Hippocampal formation (tissue), 2 donors: ENCODE measurements around the gene SLC49A3.
A peak's percentile ranks its signal among the peaks of the same experiment; 100 is the strongest.
"Not testable (repeated sequence)": the region's sequence is repeated elsewhere in the genome, so short reads cannot be mapped to it uniquely, and the experiment has no call there.

Experiments
- DNase-seq, 2 donors: peaks; one replicate each; lab custom pipeline; 2025; lab: John Stamatoyannopoulos, UW

The SLC49A3 gene

GRCh38 chr4:722169-722725 lies 33.3 kb upstream of the SLC49A3 start:
- no peak for DNase-seq

- no peak for DNase-seq
Measured at GRCh38 chr4:721261-722168, 32.6 kb upstream of the SLC49A3 start.

DNA sequence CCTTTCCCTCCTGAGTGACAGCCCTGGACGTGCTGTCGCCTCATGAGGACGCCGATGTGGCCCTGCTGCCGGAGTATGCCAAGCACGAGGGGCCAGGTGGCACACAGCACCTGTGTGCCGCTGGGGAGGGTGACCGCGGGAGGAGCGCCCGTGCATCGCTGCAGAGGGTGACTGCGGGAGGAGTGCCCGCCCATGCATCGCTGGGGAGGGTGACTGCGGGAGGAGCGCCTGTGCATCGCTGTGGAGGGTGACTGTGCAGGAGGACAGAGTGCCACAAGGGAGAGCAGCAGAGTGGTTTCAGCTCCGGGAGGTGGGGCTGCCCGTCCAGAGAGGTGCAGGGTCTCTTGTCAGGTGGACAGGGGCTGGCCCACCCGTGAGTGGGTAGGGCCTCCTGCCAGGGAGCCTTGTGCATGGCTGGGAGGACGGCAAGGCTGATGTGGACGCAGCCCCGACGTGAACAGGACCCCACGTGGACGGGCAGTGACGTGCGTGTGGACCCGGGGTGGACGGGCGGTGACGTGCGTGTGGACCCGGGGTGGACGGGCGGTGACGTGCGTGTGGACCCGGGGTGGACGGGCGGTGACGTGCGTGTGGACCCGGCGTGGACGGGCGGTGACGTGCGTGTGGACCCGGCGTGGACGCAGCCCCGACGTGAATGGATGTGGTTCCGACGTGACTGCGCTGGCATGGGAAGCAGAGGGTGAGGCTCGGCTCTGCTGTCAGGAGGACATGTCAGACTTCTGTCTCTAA lies 31.3 kb upstream of the SLC49A3 start:
- no peak for DNase-seq

GRCh38 chr4:718460-718859 lies 29.5 kb upstream of the SLC49A3 start:
- no peak for DNase-seq

DNA sequence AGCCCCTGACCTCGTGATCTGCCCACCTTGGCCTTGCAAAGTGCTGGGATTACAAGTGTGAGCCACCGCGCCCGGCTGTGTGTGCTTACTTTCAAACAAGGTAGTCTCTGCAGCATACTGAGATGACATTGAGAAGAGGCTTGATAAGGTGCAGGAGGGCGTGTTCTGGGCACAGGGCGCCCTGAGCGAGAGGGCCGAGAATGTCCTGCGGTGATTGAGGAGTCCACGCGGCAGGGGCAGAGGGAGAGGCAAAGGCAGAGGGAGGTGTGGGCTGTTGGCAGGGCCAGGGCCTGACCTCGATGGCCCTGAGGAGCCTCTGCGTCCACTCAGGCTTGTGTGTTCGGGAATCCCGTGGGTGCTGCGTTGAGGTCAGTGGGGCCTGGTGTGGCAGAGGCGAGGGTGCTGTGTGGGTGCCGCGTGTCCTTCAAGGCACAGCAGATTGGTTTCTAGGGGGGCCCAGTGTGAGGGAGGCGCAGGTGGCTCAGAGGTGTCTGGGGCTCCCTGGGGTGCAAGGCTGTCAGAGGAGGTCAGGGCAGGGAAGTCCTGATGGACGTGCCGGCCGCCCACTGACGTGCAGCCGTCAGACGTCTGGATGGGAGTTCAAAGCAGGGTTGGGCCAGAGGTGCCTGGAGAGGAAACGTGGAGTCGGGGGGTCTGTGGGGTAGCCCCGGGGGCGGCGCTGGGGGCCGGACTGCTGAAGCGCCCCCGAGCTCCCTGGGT lies 28.8 kb upstream of the SLC49A3 start:
- DNase-seq = no peak

- DNase-seq = no peak
Measured at GRCh38 chr4:714087-714486, 25.1 kb upstream of the SLC49A3 start.

DNA sequence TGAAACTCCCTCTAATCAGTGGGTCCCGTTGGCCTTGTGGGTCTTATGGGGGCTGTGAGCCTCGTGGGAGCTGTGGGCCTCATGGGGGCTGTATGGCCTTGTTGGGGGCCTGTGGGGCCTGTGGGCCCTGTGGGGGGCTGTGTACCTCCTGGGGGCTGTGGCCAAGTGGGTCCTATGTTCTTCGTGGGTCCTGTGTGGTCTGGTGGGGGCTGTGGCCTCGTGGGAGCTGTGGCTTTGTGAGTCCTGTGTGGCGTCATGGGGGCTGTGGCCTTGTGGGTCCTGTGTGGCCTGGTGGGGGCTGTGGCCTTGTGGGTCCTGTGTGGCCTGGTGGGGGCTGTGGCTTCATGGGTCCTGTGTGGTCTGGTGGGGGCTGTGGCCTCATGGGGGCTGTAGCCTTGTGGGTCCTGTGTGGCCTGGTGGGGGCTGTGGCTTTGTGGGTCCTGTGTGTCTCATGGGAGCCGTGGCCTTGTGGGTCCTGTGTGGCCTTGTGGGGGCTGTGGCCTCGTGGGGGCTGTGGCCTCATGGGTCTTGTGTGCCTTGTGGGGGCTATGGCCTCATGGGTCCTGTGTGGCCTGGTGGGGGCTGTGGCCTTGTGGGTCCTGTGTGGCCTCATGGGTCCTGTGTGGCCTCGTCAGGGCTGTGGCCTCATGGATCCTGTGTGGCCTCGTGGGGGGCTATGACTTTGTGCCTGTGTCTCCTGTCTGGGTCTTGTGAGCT lies 24.1 kb upstream of the SLC49A3 start:
- DNase-seq = no peak

- no peak for DNase-seq
Measured at GRCh38 chr4:712093-712492, 23.1 kb upstream of the SLC49A3 start.

DNA sequence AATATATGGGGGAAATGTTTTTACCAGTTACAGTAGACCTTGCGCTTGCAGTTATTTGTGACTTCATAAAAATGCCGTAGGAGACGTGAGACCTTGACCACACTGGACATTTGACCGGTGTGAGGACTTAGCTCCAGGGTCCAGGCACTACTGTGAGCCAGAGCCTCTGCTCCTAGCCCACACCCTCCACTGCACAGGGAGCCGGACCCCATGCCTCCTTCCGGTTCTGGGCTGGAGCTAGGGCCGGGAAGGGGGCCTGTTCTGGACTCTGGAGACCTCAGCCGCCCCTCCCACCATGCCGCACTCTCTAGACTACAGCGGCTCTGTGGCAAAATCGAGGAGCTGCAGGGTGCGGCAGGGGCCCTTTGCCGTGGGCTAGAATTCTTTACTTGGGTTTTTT lies 22.0 kb upstream of the SLC49A3 start:
- DNase-seq = no peak

- no peak for DNase-seq
Measured at GRCh38 chr4:710116-710515, 21.2 kb upstream of the SLC49A3 start.

DNA sequence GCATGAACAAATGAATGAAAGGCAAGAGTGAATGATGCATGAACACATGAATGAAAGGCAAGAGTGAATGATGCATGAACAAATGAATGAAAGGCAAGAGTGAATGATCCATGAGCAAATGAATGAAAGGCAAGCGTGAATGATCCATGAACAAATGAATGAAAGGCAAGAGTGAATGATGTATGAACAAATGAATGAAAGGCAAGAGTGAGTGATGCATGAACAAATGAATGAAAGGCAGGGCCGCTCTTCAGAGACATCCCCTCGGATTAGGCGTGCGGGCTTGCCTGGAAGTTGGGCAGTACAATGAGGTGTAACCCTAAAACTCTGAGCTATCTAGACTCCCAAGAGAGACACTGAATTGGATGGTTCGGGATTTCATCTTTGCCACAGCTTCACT lies 20.4 kb upstream of the SLC49A3 start:
- DNase-seq = no peak

- no peak for DNase-seq
Measured at GRCh38 chr4:708631-708933, 19.6 kb upstream of the SLC49A3 start.

DNA sequence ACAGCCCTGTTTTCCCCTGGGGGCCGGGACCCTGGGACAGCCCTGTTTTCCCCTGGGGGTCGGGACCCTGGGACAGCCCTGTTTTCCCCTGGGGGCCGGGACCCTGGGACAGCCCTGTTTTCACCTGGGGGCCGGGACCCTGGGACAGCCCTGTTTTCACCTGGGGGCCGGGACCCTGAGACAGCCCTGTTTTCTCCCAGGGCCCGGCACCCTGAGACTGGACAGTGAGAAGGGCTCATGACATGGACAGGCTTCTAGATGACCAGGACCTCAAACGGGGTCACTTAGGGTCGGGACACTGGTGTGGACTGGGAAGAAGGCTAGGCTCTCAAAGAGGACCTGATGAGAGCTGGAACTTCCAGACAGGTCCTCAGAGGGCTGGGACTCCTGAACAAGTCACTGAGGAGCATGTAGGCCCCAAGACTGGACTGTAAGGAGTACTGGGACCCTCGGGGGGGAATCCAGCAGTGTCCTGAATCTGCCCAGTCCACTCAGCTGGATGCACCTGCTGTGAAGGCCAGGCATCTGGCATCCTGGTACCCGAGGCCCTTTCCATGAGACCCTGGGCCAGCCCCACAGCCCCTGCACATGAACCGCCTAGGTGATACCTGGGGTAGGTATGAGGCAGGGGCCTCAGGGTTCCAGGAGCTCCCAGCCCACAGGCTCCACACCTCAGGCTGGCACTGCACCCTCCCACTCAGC lies 19.1 kb upstream of the SLC49A3 start:
- no peak for DNase-seq

GRCh38 chr4:706834-707598 lies 18.1 kb upstream of the SLC49A3 start:
- no peak for DNase-seq

DNA sequence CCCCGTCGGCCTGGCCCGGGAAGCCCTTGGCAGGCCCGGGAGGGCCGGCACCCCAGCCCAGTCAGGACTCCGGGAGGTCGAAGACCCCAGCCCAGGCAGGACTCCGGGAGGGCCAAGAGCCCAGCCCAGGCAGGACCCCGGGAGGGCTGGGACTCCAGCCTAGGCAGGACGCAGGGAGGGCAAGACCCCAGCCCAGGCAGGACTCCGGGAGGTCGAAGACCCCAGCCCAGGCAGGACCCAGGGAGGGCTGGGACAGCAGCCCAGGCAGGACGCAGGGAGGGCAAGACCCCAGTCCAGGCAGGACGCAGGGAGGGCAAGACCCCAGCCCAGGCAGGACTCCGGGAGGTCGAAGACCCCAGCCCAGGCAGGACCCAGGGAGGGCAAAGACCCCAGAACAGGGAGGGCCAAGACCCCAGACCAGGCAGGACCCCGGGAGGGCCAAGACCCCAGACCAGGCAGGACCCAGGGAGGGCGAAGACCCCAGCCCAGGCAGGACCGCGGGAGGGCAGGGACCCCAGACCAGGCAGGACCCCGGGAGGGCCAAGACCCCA lies 17.2 kb upstream of the SLC49A3 start:
- not testable (repeated sequence) for DNase-seq

GRCh38 chr4:705278-706082 lies 16.5 kb upstream of the SLC49A3 start, which contains the start of gene PCGF3:
Gene PCGF3 (plus strand): TSS chr4:705832. CDS start chr4:733681, 27,849 bp downstream.
- DNase-seq = peak; percentile 85 to 94

DNA sequence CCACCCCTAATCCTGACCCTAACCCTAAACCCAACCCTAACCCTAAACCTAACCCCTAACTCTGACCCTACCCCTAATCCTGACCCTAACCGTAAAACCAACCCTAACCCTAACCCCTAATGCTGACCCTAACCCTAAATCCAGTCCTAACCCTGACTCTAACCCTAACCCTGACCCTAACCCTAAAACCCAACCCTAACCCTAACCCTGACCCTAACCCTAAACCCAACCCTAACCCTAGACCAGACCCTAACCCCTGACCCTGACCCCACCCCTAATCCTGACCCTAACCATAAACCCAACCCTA lies 16.0 kb upstream of the SLC49A3 start:
- no peak for DNase-seq

GRCh38 chr4:704198-704891 lies 15.4 kb upstream of the SLC49A3 start:
- no peak for DNase-seq
